ENCODE measurements around the gene PLPP4.

PLPP4 gene

GRCh38 chr10:120571266-120571665 is 114.2 kb downstream of the PLPP4 start:
- H3K4me3 ChIP-seq (ENCODE audit: extremely low read depth, insufficient read depth, low read length, poor library complexity, severe bottlenecking): no peak overlapping the region
- no peaks in the 10 kb centered on the region for H3K4me1 ChIP-seq (ENCODE audit: control insufficient read depth, insufficient read depth, low read length, poor library complexity, severe bottlenecking)
- H3K27ac ChIP-seq (ENCODE audit: low read depth, low read length, severe bottlenecking): no peak overlapping the region
- H3K9me3 ChIP-seq (ENCODE audit: control insufficient read depth, low read length): no peaks in the 10 kb centered on the region
- H3K36me3 ChIP-seq (ENCODE audit: control insufficient read depth, insufficient read depth, low read length): no peaks in the 10 kb centered on the region

DNA sequence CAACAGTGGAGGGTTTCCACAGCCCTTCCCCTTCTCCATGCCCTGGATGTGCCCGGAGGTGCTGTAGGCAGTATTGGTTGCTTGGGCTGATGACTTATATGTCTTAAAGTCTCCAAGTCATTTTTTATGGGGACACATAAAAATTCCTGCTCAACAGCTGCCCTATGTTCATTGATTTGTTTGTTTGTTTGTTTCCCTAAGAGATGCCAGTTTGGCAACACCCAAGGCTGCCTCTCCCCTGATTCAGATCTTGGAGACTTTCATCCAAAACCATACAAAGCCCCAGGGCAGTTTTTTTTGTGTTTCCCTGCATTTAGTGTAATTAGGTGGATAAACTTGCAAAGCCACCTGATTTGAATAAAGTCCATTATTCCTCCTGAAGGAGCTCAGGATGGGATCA is 115.3 kb downstream of the PLPP4 start:
- Histone ChIP-seq H3K4me3 (ENCODE audit: extremely low read depth, insufficient read depth, low read length, poor library complexity, severe bottlenecking) (no peak overlapping the region), H3K36me3 (ENCODE audit: control insufficient read depth, insufficient read depth, low read length) (no peaks in the 10 kb centered on the region), H3K27ac (ENCODE audit: low read depth, low read length, severe bottlenecking) (no peak overlapping the region), H3K9me3 (ENCODE audit: control insufficient read depth, low read length) (no peaks in the 10 kb centered on the region), H3K4me1 (ENCODE audit: control insufficient read depth, insufficient read depth, low read length, poor library complexity, severe bottlenecking) (no peaks in the 10 kb centered on the region)
- 100% methylated on average over 1 of the region's 1 CpG; no CpG with 5 or more reads in 1 of the 2 experiments for WGBS, 2 experiments (ENCODE audit: insufficient coverage in 2 of 2)

- no peak overlapping the region for H3K27ac ChIP-seq (ENCODE audit: low read depth, low read length, severe bottlenecking)
- H3K36me3 ChIP-seq (ENCODE audit: control insufficient read depth, insufficient read depth, low read length): no peaks in the 10 kb centered on the region
- no peaks in the 10 kb centered on the region for H3K9me3 ChIP-seq (ENCODE audit: control insufficient read depth, low read length)
- H3K4me3 ChIP-seq (ENCODE audit: extremely low read depth, insufficient read depth, low read length, poor library complexity, severe bottlenecking): no peak overlapping the region
- 100% methylated on average over 1 to 2 of the region's 2 CpGs for WGBS, 2 experiments (ENCODE audit: insufficient coverage in 2 of 2)
- no peaks in the 10 kb centered on the region for H3K4me1 ChIP-seq (ENCODE audit: control insufficient read depth, insufficient read depth, low read length, poor library complexity, severe bottlenecking)
These were observed 116.3 kb downstream of the PLPP4 start for GRCh38 chr10:120573355-120573754.

DNA sequence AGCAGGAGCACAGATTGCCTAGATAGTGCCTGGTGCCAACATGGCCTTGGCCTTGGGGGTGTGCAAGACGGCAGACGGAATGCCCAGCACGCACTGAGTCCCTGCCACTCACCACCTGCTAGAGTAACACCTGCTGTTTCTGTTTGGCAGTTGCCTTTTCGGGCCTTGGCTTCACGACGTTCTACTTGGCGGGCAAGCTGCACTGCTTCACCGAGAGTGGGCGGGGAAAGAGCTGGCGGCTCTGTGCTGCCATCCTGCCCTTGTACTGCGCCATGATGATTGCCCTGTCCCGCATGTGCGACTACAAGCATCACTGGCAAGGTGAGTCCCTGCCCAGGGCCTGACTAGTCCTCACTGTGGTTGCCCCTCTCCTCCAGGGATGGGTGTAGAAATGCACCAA is 118.0 kb downstream of the PLPP4 start:
- Histone ChIP-seq H3K36me3 (ENCODE audit: control insufficient read depth, insufficient read depth, low read length) (no peaks in the 10 kb centered on the region), H3K9me3 (ENCODE audit: control insufficient read depth, low read length) (no peaks in the 10 kb centered on the region), H3K4me3 (ENCODE audit: extremely low read depth, insufficient read depth, low read length, poor library complexity, severe bottlenecking) (no peak overlapping the region), H3K27ac (ENCODE audit: low read depth, low read length, severe bottlenecking) (no peak overlapping the region), H3K4me1 (ENCODE audit: control insufficient read depth, insufficient read depth, low read length, poor library complexity, severe bottlenecking) (no peaks in the 10 kb centered on the region)
- 92 to 94% methylated on average over 9 to 13 of the region's 13 CpGs for WGBS, 2 experiments (ENCODE audit: insufficient coverage in 2 of 2)

GRCh38 chr10:120575411-120575810 is 118.4 kb downstream of the PLPP4 start:
- 79 to 92% methylated on average over 2 of the region's 3 CpGs for WGBS, 2 experiments (ENCODE audit: insufficient coverage in 2 of 2)
- Histone ChIP-seq H3K27ac (ENCODE audit: low read depth, low read length, severe bottlenecking) (no peak overlapping the region), H3K4me1 (ENCODE audit: control insufficient read depth, insufficient read depth, low read length, poor library complexity, severe bottlenecking) (no peaks in the 10 kb centered on the region), H3K9me3 (ENCODE audit: control insufficient read depth, low read length) (no peaks in the 10 kb centered on the region), H3K4me3 (ENCODE audit: extremely low read depth, insufficient read depth, low read length, poor library complexity, severe bottlenecking) (no peak overlapping the region), H3K36me3 (ENCODE audit: control insufficient read depth, insufficient read depth, low read length) (no peaks in the 10 kb centered on the region)

DNA sequence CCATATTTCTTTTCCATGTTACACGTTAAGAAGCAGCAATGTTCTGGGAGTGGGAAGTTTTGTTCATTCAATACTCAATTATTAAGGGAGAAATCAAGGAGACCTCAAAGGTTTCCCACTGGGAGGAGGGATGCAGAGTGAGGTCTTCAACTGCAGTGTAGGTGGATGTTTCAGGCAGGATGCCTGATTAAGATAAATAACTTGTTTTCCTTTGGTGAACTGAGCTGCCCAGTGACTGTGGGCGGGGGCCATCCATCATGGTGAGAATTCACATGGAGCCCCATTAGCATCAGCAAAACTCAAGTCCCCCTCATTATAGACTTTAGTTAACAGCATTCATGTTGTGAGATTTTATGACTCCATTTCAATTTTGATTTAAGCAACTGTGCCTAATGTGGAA is 121.1 kb downstream of the PLPP4 start:
- H3K36me3 ChIP-seq (ENCODE audit: control insufficient read depth, insufficient read depth, low read length): no peaks in the 10 kb centered on the region
- no peak overlapping the region for H3K4me3 ChIP-seq (ENCODE audit: extremely low read depth, insufficient read depth, low read length, poor library complexity, severe bottlenecking)
- H3K27ac ChIP-seq (ENCODE audit: low read depth, low read length, severe bottlenecking): no peak overlapping the region
- no peaks in the 10 kb centered on the region for H3K4me1 ChIP-seq (ENCODE audit: control insufficient read depth, insufficient read depth, low read length, poor library complexity, severe bottlenecking)
- H3K9me3 ChIP-seq (ENCODE audit: control insufficient read depth, low read length): no peaks in the 10 kb centered on the region
- WGBS, 2 experiments (ENCODE audit: insufficient coverage in 2 of 2): 100% methylated on average over 1 of the region's 2 CpGs

- Histone ChIP-seq H3K27ac (ENCODE audit: low read depth, low read length, severe bottlenecking) (no peak overlapping the region), H3K36me3 (ENCODE audit: control insufficient read depth, insufficient read depth, low read length) (no peaks in the 10 kb centered on the region), H3K9me3 (ENCODE audit: control insufficient read depth, low read length) (no peaks in the 10 kb centered on the region), H3K4me3 (ENCODE audit: extremely low read depth, insufficient read depth, low read length, poor library complexity, severe bottlenecking) (no peak overlapping the region), H3K4me1 (ENCODE audit: control insufficient read depth, insufficient read depth, low read length, poor library complexity, severe bottlenecking) (no peaks in the 10 kb centered on the region)
- WGBS, 2 experiments (ENCODE audit: insufficient coverage in 2 of 2): 90 to 100% methylated on average over 1 to 2 of the region's 4 CpGs
These were observed 121.9 kb downstream of the PLPP4 start for GRCh38 chr10:120578890-120579289.

DNA sequence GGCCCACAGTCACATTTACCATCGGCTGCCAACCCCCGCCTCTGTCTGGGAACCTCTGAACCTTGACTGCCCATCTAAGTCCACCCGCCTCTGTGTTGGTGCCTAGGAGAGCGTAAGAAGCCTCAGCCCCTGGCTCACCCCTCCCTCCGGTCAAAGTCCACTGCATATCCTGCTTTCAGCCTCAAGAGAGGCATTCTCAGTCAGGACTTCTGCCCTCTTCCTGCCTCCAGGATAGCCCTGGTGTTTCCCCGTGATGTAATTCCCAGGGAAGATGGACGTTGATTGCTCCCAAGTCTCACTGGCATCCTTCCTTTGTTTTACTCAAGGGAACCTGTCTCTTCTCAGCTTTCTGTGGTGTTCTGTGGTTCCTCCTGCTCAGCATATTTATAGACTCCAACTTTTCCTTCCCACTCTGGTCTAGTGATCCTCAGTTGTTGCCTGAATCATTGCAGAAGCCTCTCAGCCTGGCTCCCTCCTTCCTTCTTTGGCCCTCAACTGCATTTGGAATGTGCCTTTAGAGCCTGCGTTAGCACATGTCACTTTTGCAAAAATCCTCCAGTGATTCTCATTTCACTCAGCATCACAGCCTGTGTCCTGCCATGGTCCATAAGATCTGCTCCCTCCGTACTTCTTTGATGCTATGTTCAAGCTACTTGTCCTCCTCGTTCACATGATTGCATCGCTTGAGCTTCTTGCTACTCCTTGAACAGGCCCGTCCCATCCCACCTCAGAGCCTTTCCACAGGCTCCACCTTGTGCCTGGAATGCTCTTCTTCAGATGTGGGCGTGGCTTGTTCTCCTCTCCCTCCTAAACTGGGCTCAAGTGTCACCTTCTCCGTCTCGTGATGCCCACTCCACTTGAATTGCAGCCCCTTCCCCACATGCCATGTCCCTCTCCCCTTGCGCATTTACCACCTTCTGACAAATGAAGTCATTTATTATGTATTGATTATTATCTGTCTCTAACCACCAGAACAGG is 124.2 kb downstream of the PLPP4 start:
- WGBS, 2 experiments (ENCODE audit: insufficient coverage in 2 of 2): 89 to 90% methylated on average over 10 to 14 of the region's 16 CpGs
- no peak overlapping the region for H3K4me3 ChIP-seq (ENCODE audit: extremely low read depth, insufficient read depth, low read length, poor library complexity, severe bottlenecking)
- H3K36me3 ChIP-seq (ENCODE audit: control insufficient read depth, insufficient read depth, low read length): no peaks in the 10 kb centered on the region
- no peaks in the 10 kb centered on the region for H3K9me3 ChIP-seq (ENCODE audit: control insufficient read depth, low read length)
- no peaks in the 10 kb centered on the region for H3K4me1 ChIP-seq (ENCODE audit: control insufficient read depth, insufficient read depth, low read length, poor library complexity, severe bottlenecking)
- no peak overlapping the region for H3K27ac ChIP-seq (ENCODE audit: low read depth, low read length, severe bottlenecking)

DNA sequence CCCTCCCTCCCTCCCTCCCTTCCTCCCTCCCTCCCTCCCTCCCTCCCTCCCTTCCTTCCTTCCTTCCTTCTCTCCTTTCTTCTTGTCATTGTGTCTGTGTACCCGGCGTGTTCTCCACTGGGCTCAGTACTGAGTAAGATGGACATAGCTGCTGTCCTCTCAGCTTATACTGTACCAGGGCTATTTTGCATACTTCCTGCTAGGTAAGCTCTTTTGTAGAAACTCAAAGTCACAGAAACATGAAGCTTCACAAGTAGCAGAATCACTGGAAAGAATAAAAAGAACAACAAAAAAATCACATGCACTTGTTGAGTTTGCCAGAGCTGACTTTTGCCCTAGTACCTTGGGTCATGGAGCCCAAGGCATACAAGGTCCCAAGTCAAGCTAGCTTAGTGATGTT is 125.7 kb downstream of the PLPP4 start:
- no peaks in the 10 kb centered on the region for H3K9me3 ChIP-seq (ENCODE audit: control insufficient read depth, low read length)
- no peak overlapping the region for H3K27ac ChIP-seq (ENCODE audit: low read depth, low read length, severe bottlenecking)
- H3K4me3 ChIP-seq (ENCODE audit: extremely low read depth, insufficient read depth, low read length, poor library complexity, severe bottlenecking): no peak overlapping the region
- WGBS, 2 experiments (ENCODE audit: insufficient coverage in 2 of 2): 80% methylated on average over 1 of the region's 2 CpGs; no CpG with 5 or more reads in 1 of the 2 experiments
- no peaks in the 10 kb centered on the region for H3K4me1 ChIP-seq (ENCODE audit: control insufficient read depth, insufficient read depth, low read length, poor library complexity, severe bottlenecking)
- no peaks in the 10 kb centered on the region for H3K36me3 ChIP-seq (ENCODE audit: control insufficient read depth, insufficient read depth, low read length)

- H3K36me3 ChIP-seq (ENCODE audit: control insufficient read depth, insufficient read depth, low read length): no peaks in the 10 kb centered on the region
- H3K4me1 ChIP-seq (ENCODE audit: control insufficient read depth, insufficient read depth, low read length, poor library complexity, severe bottlenecking): no peaks in the 10 kb centered on the region
- no peak overlapping the region for H3K4me3 ChIP-seq (ENCODE audit: extremely low read depth, insufficient read depth, low read length, poor library complexity, severe bottlenecking)
- no peaks in the 10 kb centered on the region for H3K9me3 ChIP-seq (ENCODE audit: control insufficient read depth, low read length)
- WGBS, 2 experiments (ENCODE audit: insufficient coverage in 2 of 2): 92 to 94% methylated on average over 2 of the region's 2 CpGs
- H3K27ac ChIP-seq (ENCODE audit: low read depth, low read length, severe bottlenecking): no peak overlapping the region
These were observed 126.5 kb downstream of the PLPP4 start for GRCh38 chr10:120583424-120584108.

- Histone ChIP-seq H3K9me3 (ENCODE audit: control insufficient read depth, low read length) (no peaks in the 10 kb centered on the region), H3K36me3 (ENCODE audit: control insufficient read depth, insufficient read depth, low read length) (no peaks in the 10 kb centered on the region), H3K4me3 (ENCODE audit: extremely low read depth, insufficient read depth, low read length, poor library complexity, severe bottlenecking) (no peak overlapping the region), H3K4me1 (ENCODE audit: control insufficient read depth, insufficient read depth, low read length, poor library complexity, severe bottlenecking) (no peaks in the 10 kb centered on the region), H3K27ac (ENCODE audit: low read depth, low read length, severe bottlenecking) (no peak overlapping the region)
- WGBS, 2 experiments (ENCODE audit: insufficient coverage in 2 of 2): 67 to 100% methylated on average over 1 of the region's 1 CpG
These were observed 127.8 kb downstream of the PLPP4 start for GRCh38 chr10:120584786-120585185.

All from mesodermal cell (in vitro differentiated cells).